NT2/D1 (cell line): ENCODE measurements around the gene TAX1BP1.

Source experiments
- SUZ12 ChIP-seq: IDR thresholded peaks from 2 replicates; pipeline ENCODE4 v1.6.1; 2011; ENCODE audit not compliant: insufficient read length, insufficient read depth; ENCODE audit errors: extremely low read depth
- YY1 ChIP-seq: IDR thresholded peaks from 2 replicates; pipeline ENCODE4 v1.6.1; 2011; ENCODE audit not compliant: insufficient read length, insufficient read depth
- ZNF274 ChIP-seq: IDR thresholded peaks from 2 replicates; pipeline ENCODE4 v1.6.1; 2011; ENCODE audit warnings: mild to moderate bottlenecking, low read depth, low read length

DNA sequence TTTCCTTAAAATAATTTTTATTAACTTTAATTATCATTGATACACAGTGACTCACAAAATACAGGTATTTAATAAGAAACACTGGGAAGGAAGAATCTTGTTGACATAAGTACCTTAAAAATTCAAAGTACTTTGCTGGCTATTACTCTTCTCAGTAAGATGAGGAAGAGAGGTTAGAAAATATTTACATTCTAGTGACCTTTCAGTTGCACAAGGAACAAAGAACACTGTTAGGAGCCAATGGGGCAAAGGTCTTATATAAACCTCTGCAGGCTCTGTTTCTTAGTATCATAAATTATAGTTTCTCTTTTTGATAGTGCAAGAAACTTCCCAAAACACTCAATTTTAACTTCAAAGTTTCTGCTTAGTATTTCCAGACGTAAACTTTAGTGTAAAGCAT lies 4.8 kb upstream of the TAX1BP1 start:
- TF ChIP-seq ZNF274 (no peak), SUZ12 (no peak), YY1 (no peak)
